WERI-Rb-1 (cell line): ENCODE data around the gene SPO11.

Experiments used
- DNase-seq: peaks from one replicate; pipeline ENCODE4 v3.0.0-alpha.2; 2020
- H3K27ac ChIP-seq: fragments of 250-450 bp; sonication (Bioruptor Pico); 2 replicates; pipeline ENCODE4 v1.5.1; 2020; ENCODE audit warnings: mild to moderate bottlenecking, moderate library complexity
- H3K27me3 ChIP-seq: fragments of 250-450 bp; sonication (Bioruptor Pico); 2 replicates; pipeline ENCODE4 v1.5.1; 2021; ENCODE audit warnings: mild to moderate bottlenecking, low read depth, moderate library complexity; ENCODE audit not compliant: insufficient read depth, severe bottlenecking
- H3K36me3 ChIP-seq: fragments of 250-450 bp; sonication (Bioruptor Pico); 2 replicates; pipeline ENCODE4 v1.5.1; 2020; ENCODE audit warnings: mild to moderate bottlenecking, moderate library complexity
- H3K4me3 ChIP-seq: 2 replicates; pipeline ENCODE4 v1.5.1; 2011; ENCODE audit warnings: low read depth, mild to moderate bottlenecking, control low read depth, low read length
- H3K9me3 ChIP-seq: fragments of 250-450 bp; sonication (Bioruptor Pico); 2 replicates; pipeline ENCODE4 v1.5.1; 2021; ENCODE audit warnings: mild to moderate bottlenecking, moderate library complexity; ENCODE audit not compliant: severe bottlenecking
- CTCF ChIP-seq: IDR thresholded peaks from 2 replicates; pipeline ENCODE4 v1.5.1; 2011; ENCODE audit warnings: low read depth, mild to moderate bottlenecking, control low read depth, inconsistent platforms, low read length

SPO11 gene

GRCh38 chr20:57371363-57371762 is 41.8 kb downstream of the SPO11 start:
- H3K9me3 ChIP-seq = no peaks in the 10 kb centered on the region
- no peak for TF ChIP-seq CTCF
- no peak for DNase-seq
- no peak overlapping the region for H3K27ac ChIP-seq
- H3K27me3 ChIP-seq = no peaks in the 10 kb centered on the region
- no peak overlapping the region for H3K4me3 ChIP-seq
- peaks cover 92% of the 10 kb centered on the region for H3K36me3 ChIP-seq

- Histone ChIP-seq H3K4me3 (no peak overlapping the region), H3K9me3 (no peaks in the 10 kb centered on the region), H3K27ac (no peak overlapping the region), H3K36me3 (peaks cover 92% of the 10 kb centered on the region), H3K27me3 (no peaks in the 10 kb centered on the region)
- DNase-seq = no peak
- no peak for TF ChIP-seq CTCF
Observed at GRCh38 chr20:57372157-57372556, 42.6 kb downstream of the SPO11 start.

- H3K36me3 ChIP-seq = peaks cover 93% of the 10 kb centered on the region
- no peak overlapping the region for H3K4me3 ChIP-seq
- H3K9me3 ChIP-seq = no peaks in the 10 kb centered on the region
- no peak for TF ChIP-seq CTCF
- H3K27ac ChIP-seq = no peak overlapping the region
- no peaks in the 10 kb centered on the region for H3K27me3 ChIP-seq
- DNase-seq = no peak
Observed at GRCh38 chr20:57372581-57373350, 43.2 kb downstream of the SPO11 start.

- H3K27ac ChIP-seq = no peak overlapping the region
- no peak for DNase-seq
- H3K4me3 ChIP-seq = no peak overlapping the region
- no peaks in the 10 kb centered on the region for H3K27me3 ChIP-seq
- H3K36me3 ChIP-seq = peaks cover 85% of the 10 kb centered on the region
- no peaks in the 10 kb centered on the region for H3K9me3 ChIP-seq
- no peak for TF ChIP-seq CTCF
Observed at GRCh38 chr20:57374343-57374930, 44.8 kb downstream of the SPO11 start.

- H3K4me3 ChIP-seq = no peak overlapping the region
- no peak overlapping the region for H3K27ac ChIP-seq
- TF ChIP-seq CTCF = no peak
- no peaks in the 10 kb centered on the region for H3K9me3 ChIP-seq
- H3K27me3 ChIP-seq = no peaks in the 10 kb centered on the region
- H3K36me3 ChIP-seq = peaks cover 79% of the 10 kb centered on the region
- DNase-seq = no peak
Observed at GRCh38 chr20:57374931-57375651, 45.5 kb downstream of the SPO11 start.
